H1 (cell line): ENCODE results near the gene OR1E2. TPM values are rescaled to one million over a fixed set of nuclear protein-coding genes. Genes with fewer than 3 reads are reported as not detected.

Source experiments
- CTCF ChIA-PET: fragments of 300-600 bp; sonication (Branson Sonifier 250); formaldehyde crosslinking; loops from one replicate; lab custom pipeline; 2021; ENCODE audit not compliant: partially characterized antibody; lab: Charles Lee
- POLR2A ChIA-PET: fragments of 300-600 bp; sonication (Branson Sonifier 250); formaldehyde crosslinking; loops from one replicate; lab custom pipeline; 2021; ENCODE audit warnings: inconsistent platforms; ENCODE audit not compliant: partially characterized antibody; lab: Charles Lee
- DNase-seq, 2 experiments: peaks; one replicate each; pipeline versions ENCODE4 v3.0.0 to v3.0.0-alpha.2; 2010 to 2022; ENCODE audit warnings: low spot score in 2 of 2, low read depth in 1 of 2, mixed read lengths in 1 of 2
- FAIRE-seq: peaks from 2 replicates; lab custom pipeline; 2011; peaks lifted over from hg19 to GRCh38; lab: Jason Lieb, UNC
- H2AFZ ChIP-seq: 2 replicates; pipeline ENCODE4 v1.8.1; 2012; ENCODE audit warnings: low read length, inconsistent platforms
- H2AK5ac ChIP-seq: 2 replicates; pipeline ENCODE4 v1.6.1; 2013; ENCODE audit warnings: low read depth, low read length
- H2BK120ac ChIP-seq: replicated peaks from 2 replicates; pipeline ENCODE3; 2013; ENCODE audit warnings: low read depth, low read length, inconsistent platforms
- H2BK12ac ChIP-seq: 2 replicates; pipeline ENCODE4 v1.6.1; 2013; ENCODE audit warnings: low read depth, low read length
- H2BK15ac ChIP-seq: 2 replicates; pipeline ENCODE4 v1.6.1; 2013; ENCODE audit warnings: low read length
- H2BK20ac ChIP-seq: 2 replicates; pipeline ENCODE4 v1.6.1; 2013; ENCODE audit warnings: low read length
- H2BK5ac ChIP-seq: 2 replicates; pipeline ENCODE4 v1.6.1; 2013; ENCODE audit warnings: low read depth, low read length
- H3K14ac ChIP-seq: 2 replicates; pipeline ENCODE4 v1.6.1; 2013; ENCODE audit warnings: inconsistent platforms; ENCODE audit not compliant: insufficient read length
- H3K18ac ChIP-seq: 2 replicates; pipeline ENCODE4 v1.6.1; 2013; ENCODE audit warnings: low read length; ENCODE audit errors: extremely low read depth
- H3K23ac ChIP-seq: 2 replicates; pipeline ENCODE4 v1.6.1; 2013; ENCODE audit warnings: inconsistent platforms; ENCODE audit not compliant: insufficient read length
- H3K23me2 ChIP-seq: 2 replicates; pipeline ENCODE4 v1.6.1; 2013; ENCODE audit warnings: low read depth, low read length
- H3K27ac ChIP-seq: 2 replicates; pipeline ENCODE4 v1.6.1; 2011; ENCODE audit warnings: low read depth, low read length, inconsistent platforms
- H3K27me3 ChIP-seq, 4 experiments: replicated peaks in 1 of 4; 1 replicate in 1 of 4; 2 replicates in 3 of 4; pipeline versions ENCODE4 v1.6.1 to v1.8.1; 2011 to 2013; ENCODE audit warnings: low read length in 3 of 4, mild to moderate bottlenecking in 3 of 4, inconsistent platforms in 2 of 4, mixed read lengths in 2 of 4, moderate library complexity in 1 of 4; ENCODE audit not compliant: control insufficient read depth in 3 of 4, insufficient read depth in 3 of 4; ENCODE audit errors: extremely low read depth in 1 of 4
- H3K36me3 ChIP-seq, 4 experiments: 2 replicates each; pipeline versions ENCODE4 v1.6.1 to v1.8.1; 2011 to 2013; ENCODE audit warnings: mild to moderate bottlenecking in 4 of 4, low read length in 3 of 4, moderate library complexity in 2 of 4, control low read depth in 1 of 4, inconsistent platforms in 1 of 4; ENCODE audit not compliant: insufficient read depth in 4 of 4, control insufficient read depth in 2 of 4
- H3K4ac ChIP-seq: replicated peaks from 2 replicates; pipeline ENCODE3; 2013; ENCODE audit warnings: low read length, low read depth, mixed read lengths, inconsistent platforms; ENCODE audit not compliant: insufficient read length
- H3K4me1 ChIP-seq, 4 experiments: replicated peaks in 1 of 4; 1 replicate in 1 of 4; 2 replicates in 3 of 4; pipeline versions ENCODE4 v1.6.1 to v1.8.1; 2011 to 2013; ENCODE audit warnings: low read length in 3 of 4, inconsistent platforms in 2 of 4, mixed read lengths in 1 of 4; ENCODE audit not compliant: insufficient read depth in 4 of 4, control insufficient read depth in 3 of 4
- H3K4me2 ChIP-seq, 2 experiments: 2 replicates each; pipeline versions ENCODE4 v1.6.1 to v1.8.1; 2011 to 2013; ENCODE audit warnings: low read depth in 2 of 2, low read length in 2 of 2, control low read depth in 1 of 2, inconsistent platforms in 1 of 2, mild to moderate bottlenecking in 1 of 2; ENCODE audit not compliant: insufficient read depth in 1 of 2
- H3K4me3 ChIP-seq, 4 experiments: fragments of 200-600, 300-600 bp in 1 of 4; sonication (generic), shearing (Covaris generic), sonication (Bioruptor Twin) in 1 of 4; 2 replicates each; pipeline versions ENCODE4 v1.5.1 to v1.8.1; 2011 to 2016; ENCODE audit warnings: low read length in 4 of 4, low read depth in 3 of 4, control low read depth in 2 of 4, inconsistent platforms in 2 of 4, mild to moderate bottlenecking in 2 of 4, mixed read lengths in 1 of 4, moderate library complexity in 1 of 4; ENCODE audit not compliant: insufficient read depth in 2 of 4; ENCODE audit errors: extremely low read depth in 1 of 4
- H3K56ac ChIP-seq: replicated peaks from 2 replicates; pipeline ENCODE3; 2013; ENCODE audit warnings: low read depth, mild to moderate bottlenecking, mixed read lengths, low read length, inconsistent platforms; ENCODE audit not compliant: insufficient read length
- H3K79me1 ChIP-seq: 2 replicates; pipeline ENCODE4 v1.6.1; 2013; ENCODE audit warnings: low read depth, low read length, control low read depth
- H3K79me2 ChIP-seq, 2 experiments: 2 replicates each; pipeline versions ENCODE4 v1.6.1 to v1.8.1; 2012 to 2013; ENCODE audit warnings: low read length in 2 of 2, mild to moderate bottlenecking in 2 of 2, inconsistent platforms in 1 of 2; ENCODE audit not compliant: insufficient read depth in 2 of 2, control insufficient read depth in 1 of 2
- H3K9ac ChIP-seq, 4 experiments: replicated peaks in 1 of 4; 1 replicate in 1 of 4; 2 replicates in 3 of 4; pipeline versions ENCODE4 v1.6.1 to v1.8.1; 2011 to 2013; ENCODE audit warnings: low read depth in 3 of 4, low read length in 3 of 4, control low read depth in 2 of 4, mild to moderate bottlenecking in 2 of 4, moderate library complexity in 2 of 4, inconsistent platforms in 1 of 4; ENCODE audit errors: extremely low read depth in 1 of 4
- H3K9me3 ChIP-seq, 2 experiments: 2 replicates each; pipeline versions ENCODE4 v1.6.1 to v1.8.1; 2012 to 2013; ENCODE audit warnings: mild to moderate bottlenecking in 2 of 2, moderate library complexity in 2 of 2, control low read depth in 1 of 2, inconsistent platforms in 1 of 2, low read depth in 1 of 2, low read length in 1 of 2, mixed read lengths in 1 of 2; ENCODE audit not compliant: insufficient read depth in 2 of 2
- H4K20me1 ChIP-seq, 2 experiments: replicated peaks in 1 of 2; 2 replicates each; pipeline versions ENCODE3 to v1.8.1; 2011 to 2013; ENCODE audit warnings: inconsistent platforms in 2 of 2, low read length in 2 of 2, mild to moderate bottlenecking in 1 of 2; ENCODE audit not compliant: insufficient read depth in 2 of 2, control insufficient read depth in 1 of 2
- H4K5ac ChIP-seq: 2 replicates; pipeline ENCODE4 v1.6.1; 2013; ENCODE audit warnings: low read length, low read depth, mixed read lengths, inconsistent platforms; ENCODE audit not compliant: insufficient read length
- H4K8ac ChIP-seq: 2 replicates; pipeline ENCODE4 v1.8.0; 2013; ENCODE audit warnings: mild to moderate bottlenecking, moderate library complexity, low read length, inconsistent platforms; ENCODE audit not compliant: insufficient read depth; ENCODE audit errors: extremely low read depth
- H4K91ac ChIP-seq: replicated peaks from 2 replicates; pipeline ENCODE3; 2013; ENCODE audit warnings: low read length, mixed read lengths, inconsistent platforms; ENCODE audit not compliant: insufficient read length
- ATF2 ChIP-seq: IDR thresholded peaks from 2 replicates; pipeline ENCODE4 v1.6.1; 2012; ENCODE audit warnings: low read length, inconsistent platforms
- BACH1 ChIP-seq: IDR thresholded peaks from 2 replicates; pipeline ENCODE4 v1.6.1; 2012; ENCODE audit warnings: low read length, improper control_type of control experiment
- BRCA1 ChIP-seq: IDR thresholded peaks from 2 replicates; pipeline ENCODE4 v1.6.1; 2012; ENCODE audit warnings: low read depth, low read length, improper control_type of control experiment
- CHD2 ChIP-seq: IDR thresholded peaks from 2 replicates; pipeline ENCODE4 v1.6.1; 2012; ENCODE audit warnings: low read length, improper control_type of control experiment
- CTBP2 ChIP-seq: IDR thresholded peaks from 2 replicates; pipeline ENCODE4 v1.7.0; 2011; ENCODE audit warnings: borderline replicate concordance, mild to moderate bottlenecking, moderate library complexity, mixed read lengths, low read length; ENCODE audit not compliant: insufficient read depth, insufficient read length
- GABPA ChIP-seq: IDR thresholded peaks from 2 replicates; pipeline ENCODE4 v1.6.1; 2011; ENCODE audit warnings: mild to moderate bottlenecking, low read length, moderate library complexity, borderline replicate concordance; ENCODE audit not compliant: insufficient read depth
- JUN ChIP-seq: IDR thresholded peaks from 2 replicates; pipeline ENCODE4 v1.6.1; 2011; ENCODE audit warnings: low read depth, mild to moderate bottlenecking, improper control_type of control experiment, low read length
- JUND ChIP-seq: IDR thresholded peaks from 2 replicates; pipeline ENCODE4 v1.6.1; 2011; ENCODE audit warnings: mild to moderate bottlenecking, improper control_type of control experiment, low read length
- NRF1 ChIP-seq: IDR thresholded peaks from 2 replicates; pipeline ENCODE4 v1.6.1; 2011; ENCODE audit warnings: mild to moderate bottlenecking, low read depth, low read length, improper control_type of control experiment
- POLR2AphosphoS5 ChIP-seq: IDR thresholded peaks from 2 replicates; pipeline ENCODE4 v1.6.1; 2011; ENCODE audit warnings: low read depth, low read length
- POU5F1 ChIP-seq: IDR thresholded peaks from 2 replicates; pipeline ENCODE4 v1.6.1; 2011; ENCODE audit warnings: low read depth, mild to moderate bottlenecking, low read length, moderate library complexity
- SIRT6 ChIP-seq: IDR thresholded peaks from one replicate; pipeline ENCODE4 v1.7.1; 2012; ENCODE audit warnings: low read length, inconsistent platforms
- TBP ChIP-seq: IDR thresholded peaks from 2 replicates; pipeline ENCODE4 v1.6.1; 2011; ENCODE audit warnings: low read depth, low read length, improper control_type of control experiment
- ZNF274 ChIP-seq: IDR thresholded peaks from 2 replicates; pipeline ENCODE4 v1.7.0; 2012; ENCODE audit warnings: low read length, borderline replicate concordance; ENCODE audit errors: extremely low read depth
- WGBS, 2 experiments: shearing (Covaris generic) in 1 of 2; methylation state at CpG; one replicate each; pipeline versions ENCODE4 v1.1.6 to v1.1.7; 2013 to 2015; ENCODE audit warnings: low lambda C conversion rate in 2 of 2, mixed read lengths in 2 of 2, inconsistent platforms in 1 of 2, low coverage in 1 of 2, missing lambda C conversion rate in 1 of 2; ENCODE audit not compliant: insufficient replicate concordance in 2 of 2, insufficient coverage in 1 of 2, insufficient read length in 1 of 2; ENCODE audit errors: extremely low coverage in 1 of 2, missing lambda C conversion rate in 1 of 2; 5-methylcytosine and 5-hydroxymethylcytosine counted together
- polyA plus RNA-seq, 7 experiments: library from polyadenylated mRNA; depleted of rRNA in 3 of 7; stranded (reverse) in 5 of 7; unstranded in 2 of 7; fragments of >200 nt in 5 of 7; fragments of 200-250 nt in 2 of 7; gene quantifications; 1 replicate in 5 of 7; 2 replicates in 1 of 7; 4 replicates in 1 of 7; pipeline versions ENCODE4 v1.2.1 to v1.2.3, GENCODE V29; 2011 to 2013; ENCODE audit warnings: missing spikeins in 2 of 7, mixed read lengths in 2 of 7
- total RNA-seq: library from RNA; stranded (reverse); fragmentation: NEBNext Ultra II Directional; extraction: Animal tissue kit (Norgen Biotek cat#: 25700); gene quantifications from 2 replicates; pipeline ENCODE4 v1.2.1, GENCODE V29; 2021

The OR1E2 gene
- total and polyA plus RNA-seq, 2 of the 8 experiments (the other 6 are each of a cell fraction or from before 2014, with no cell fraction given): not detected

GRCh38 chr17:3471599-3471998 lies 38.0 kb upstream of the OR1E2 start, which contains the start of gene SPATA22:
TSS of gene SPATA22 (minus strand) at chr17:3471819. CDS start at chr17:3469325, 2,494 bp downstream.
- H3K18ac ChIP-seq: no peak within 1 kb of the TSS
- H3K23ac ChIP-seq: no peak within 1 kb of the TSS
- H2AK5ac ChIP-seq: no peak within 1 kb of the TSS
- H3K27ac ChIP-seq: no peak within 1 kb of the TSS
- 93% methylated on average over 35 of the region's 38 CpGs; no CpG with 5 or more reads in 1 of the 2 experiments for WGBS, 2 experiments
- H3K4me2 ChIP-seq: no peak within 1 kb of the TSS
- H4K5ac ChIP-seq: no peak within 1 kb of the TSS
- H2BK12ac ChIP-seq: no peak within 1 kb of the TSS
- H3K14ac ChIP-seq: no peak within 1 kb of the TSS
- no peak within 1 kb of the TSS for H3K56ac ChIP-seq
- peaks cover 0 to 5% (median 0%) of the 10 kb centered on the region in 4 experiments; a peak in 1 of 7 replicates for H3K4me1 ChIP-seq
- no peaks in the 10 kb centered on the region for H3K36me3 ChIP-seq
- no peak within 1 kb of the TSS for H3K4ac ChIP-seq
- 0 out of 2 replicates have a peak within 1 kb of the TSS, but pooled peaks have one; percentile 5 for H2BK5ac ChIP-seq
- H3K9ac ChIP-seq: no peak within 1 kb of the TSS
- 0 out of 2 replicates have a peak within 1 kb of the TSS, but pooled peaks have one; percentile 49 for H2AFZ ChIP-seq
- CTCF ChIA-PET: no interaction called here
- H3K4me3 ChIP-seq: no peak within 1 kb of the TSS
- H3K27me3 ChIP-seq: no peaks in the 10 kb centered on the region
- no peak for FAIRE-seq
- H3K79me1 ChIP-seq: no peaks in the 10 kb centered on the region
- no peak within 1 kb of the TSS for H2BK15ac ChIP-seq
- H4K8ac ChIP-seq: peak within 1 kb of the TSS; percentile 38
- no peak within 1 kb of the TSS for H2BK120ac ChIP-seq
- no peaks in the 10 kb centered on the region for H3K79me2 ChIP-seq
- peak within 1 kb of the TSS; percentile 70 for H4K91ac ChIP-seq
- no peaks in the 10 kb centered on the region for H4K20me1 ChIP-seq
- POLR2A ChIA-PET: no interaction called here
- H3K23me2 ChIP-seq: no peaks in the 10 kb centered on the region
- H3K9me3 ChIP-seq: no peaks in the 10 kb centered on the region
- H2BK20ac ChIP-seq: no peak within 1 kb of the TSS
- DNase-seq: no peak
- TF ChIP-seq ATF2 (no peak), NRF1 (no peak), SIRT6 (no peak), JUN (no peak), TBP (no peak), POU5F1 (no peak), BRCA1 (no peak), CTBP2 (no peak), BACH1 (no peak), POLR2AphosphoS5 (no peak), GABPA (no peak), CHD2 (no peak), ZNF274 (no peak), JUND (no peak)
